HG03175 (cell line): ENCODE data around the gene GPR78.

Experiments
- ATAC-seq: cut with Tn5 transposase; IDR thresholded peaks from one replicate; pipeline ENCODE4 v1.9.1; 2021; ENCODE audit warnings: mild to moderate bottlenecking, moderate library complexity; ENCODE audit not compliant: unreplicated experiment

The GPR78 gene

DNA sequence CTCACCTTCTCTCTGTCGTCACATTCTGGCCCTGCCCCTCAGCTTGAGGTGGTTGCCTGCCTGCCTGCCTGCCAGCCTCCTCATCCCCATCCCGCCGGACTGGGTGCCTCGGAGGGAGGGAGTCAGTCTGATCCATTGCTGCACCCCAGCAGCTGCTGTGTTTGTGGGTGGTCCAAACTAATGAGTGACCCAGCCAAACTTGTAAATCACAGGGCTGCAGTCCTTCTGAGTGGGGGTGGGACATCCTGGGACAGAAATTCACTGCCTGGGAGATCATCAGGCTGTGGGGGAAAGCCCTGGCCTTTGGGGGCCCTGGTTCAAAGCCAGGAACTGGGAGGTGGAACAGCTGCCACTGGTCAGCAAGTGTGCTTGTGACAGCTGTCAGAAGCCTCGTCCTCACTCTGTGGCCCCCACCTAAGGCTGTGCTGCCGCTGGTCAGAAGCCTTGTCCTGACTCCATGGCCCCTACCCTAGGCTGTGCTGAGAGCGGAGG is 5.6 kb downstream of the GPR78 start:
- no peak for ATAC-seq

DNA sequence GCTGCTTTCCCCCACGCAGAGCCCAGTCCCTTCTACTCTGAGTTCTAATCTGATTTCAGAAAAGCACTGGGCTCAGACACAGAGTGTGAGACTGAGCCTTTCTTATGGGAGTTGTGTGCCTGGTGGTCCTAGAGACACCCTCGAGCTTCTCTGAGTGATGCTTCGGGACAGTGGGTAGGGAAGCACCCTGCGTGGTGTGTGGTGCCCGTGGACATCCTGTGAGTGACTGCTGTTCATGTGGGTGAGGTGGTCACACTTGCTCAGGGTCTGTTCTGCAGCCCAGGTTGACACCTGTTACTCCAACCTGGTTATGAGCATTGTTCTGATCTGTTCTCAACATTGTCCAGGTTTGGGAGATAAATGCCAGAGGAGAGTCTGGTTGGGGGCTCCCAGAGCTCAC is 6.1 kb downstream of the GPR78 start:
- ATAC-seq: no peak

DNA sequence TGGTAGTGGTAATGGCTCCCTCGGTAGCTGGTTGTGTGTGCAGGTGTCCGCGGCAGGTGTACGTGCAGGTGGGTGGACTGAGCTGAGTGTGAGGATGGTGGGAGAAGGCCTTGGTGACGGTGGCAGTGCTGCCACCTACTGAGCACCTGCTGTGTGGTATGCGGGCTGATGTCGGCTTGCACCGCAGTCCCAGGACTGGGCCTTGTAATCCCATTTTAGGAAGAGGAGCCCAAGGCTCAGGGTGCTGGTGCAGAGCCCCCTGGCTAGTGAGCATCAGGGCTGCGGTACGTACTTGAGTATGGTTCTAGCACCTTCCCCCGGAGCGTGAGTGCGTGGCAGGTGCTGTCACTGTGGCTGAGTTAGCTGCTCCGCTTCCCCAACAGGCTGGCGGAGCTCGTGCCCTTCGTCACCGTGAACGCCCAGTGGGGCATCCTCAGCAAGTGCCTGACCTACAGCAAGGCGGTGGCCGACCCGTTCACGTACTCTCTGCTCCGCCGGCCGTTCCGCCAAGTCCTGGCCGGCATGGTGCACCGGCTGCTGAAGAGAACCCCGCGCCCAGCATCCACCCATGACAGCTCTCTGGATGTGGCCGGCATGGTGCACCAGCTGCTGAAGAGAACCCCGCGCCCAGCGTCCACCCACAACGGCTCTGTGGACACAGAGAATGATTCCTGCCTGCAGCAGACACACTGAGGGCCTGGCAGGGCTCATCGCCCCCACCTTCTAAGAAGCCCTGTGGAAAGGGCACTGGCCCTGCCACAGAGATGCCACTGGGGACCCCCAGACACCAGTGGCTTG is 6.7 kb downstream of the GPR78 start:
- no peak for ATAC-seq

DNA sequence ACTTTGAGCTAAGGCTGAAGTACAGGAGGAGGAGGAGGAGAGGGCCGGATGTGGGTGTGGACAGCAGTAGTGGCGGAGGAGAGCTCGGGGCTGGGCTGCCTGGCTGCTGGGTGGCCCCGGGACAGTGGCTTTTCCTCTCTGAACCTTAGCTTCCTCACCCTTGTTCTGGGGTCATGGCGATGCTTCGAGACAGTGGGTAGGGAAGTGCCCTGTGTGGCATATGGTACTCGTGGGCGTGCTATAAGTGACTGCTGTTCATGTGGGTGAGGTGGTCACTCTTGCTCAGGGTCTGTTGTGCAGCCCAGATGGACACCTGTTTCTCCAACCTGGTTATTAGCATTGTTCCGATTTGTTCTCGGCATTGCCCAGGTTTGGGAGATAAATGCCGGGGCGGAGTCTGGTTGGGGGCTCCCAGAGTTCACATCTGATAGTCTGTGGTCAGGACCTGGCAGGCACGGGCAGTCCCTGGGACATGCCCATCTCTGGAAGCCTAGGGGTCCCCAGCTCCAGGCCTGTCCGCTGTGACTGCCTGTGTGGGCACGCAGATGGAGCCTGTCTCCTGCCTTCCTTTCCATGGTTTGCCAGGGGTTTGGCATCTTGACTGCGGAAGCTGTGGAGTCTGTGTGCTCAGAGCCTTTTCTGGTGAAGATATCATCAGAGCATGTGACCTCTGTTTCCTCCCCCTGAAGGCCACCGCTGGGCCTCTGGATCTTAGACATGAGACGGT is 7.4 kb downstream of the GPR78 start:
- no peak for ATAC-seq

DNA sequence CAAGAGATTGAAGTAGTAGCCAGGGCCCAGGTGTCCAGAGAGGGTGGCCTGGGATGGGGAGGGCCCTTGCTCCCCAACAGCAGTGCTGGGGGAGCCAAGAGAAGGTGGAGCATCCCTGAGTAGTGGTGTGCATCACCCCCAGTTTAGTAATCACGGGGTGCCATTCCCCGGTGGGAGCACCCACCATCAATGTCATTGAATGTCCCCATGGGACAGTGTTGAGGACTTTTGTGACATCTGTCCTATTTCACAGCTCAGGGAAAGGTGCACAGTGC is 7.9 kb downstream of the GPR78 start:
- ATAC-seq: no peak

DNA sequence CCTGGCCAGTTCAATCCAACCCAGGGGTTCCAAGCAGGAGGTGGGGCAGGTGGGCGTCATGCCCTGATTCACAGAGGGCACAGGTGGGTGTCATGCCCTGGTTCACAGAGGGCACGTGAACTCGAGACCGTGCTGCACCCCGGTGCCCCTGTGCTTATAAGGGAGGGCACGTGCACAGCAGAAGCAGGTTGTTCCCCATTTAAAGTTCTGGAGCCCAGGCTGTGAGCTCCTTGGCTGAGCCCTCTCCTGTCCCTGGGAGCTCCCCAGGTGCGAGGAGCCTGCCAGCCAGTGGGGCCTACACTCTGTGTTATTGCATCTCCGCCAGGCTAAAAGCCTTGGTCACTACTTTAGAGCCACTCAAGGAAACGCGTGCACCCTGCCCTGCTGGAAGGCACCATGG is 9.1 kb downstream of the GPR78 start:
- ATAC-seq: no peak

DNA sequence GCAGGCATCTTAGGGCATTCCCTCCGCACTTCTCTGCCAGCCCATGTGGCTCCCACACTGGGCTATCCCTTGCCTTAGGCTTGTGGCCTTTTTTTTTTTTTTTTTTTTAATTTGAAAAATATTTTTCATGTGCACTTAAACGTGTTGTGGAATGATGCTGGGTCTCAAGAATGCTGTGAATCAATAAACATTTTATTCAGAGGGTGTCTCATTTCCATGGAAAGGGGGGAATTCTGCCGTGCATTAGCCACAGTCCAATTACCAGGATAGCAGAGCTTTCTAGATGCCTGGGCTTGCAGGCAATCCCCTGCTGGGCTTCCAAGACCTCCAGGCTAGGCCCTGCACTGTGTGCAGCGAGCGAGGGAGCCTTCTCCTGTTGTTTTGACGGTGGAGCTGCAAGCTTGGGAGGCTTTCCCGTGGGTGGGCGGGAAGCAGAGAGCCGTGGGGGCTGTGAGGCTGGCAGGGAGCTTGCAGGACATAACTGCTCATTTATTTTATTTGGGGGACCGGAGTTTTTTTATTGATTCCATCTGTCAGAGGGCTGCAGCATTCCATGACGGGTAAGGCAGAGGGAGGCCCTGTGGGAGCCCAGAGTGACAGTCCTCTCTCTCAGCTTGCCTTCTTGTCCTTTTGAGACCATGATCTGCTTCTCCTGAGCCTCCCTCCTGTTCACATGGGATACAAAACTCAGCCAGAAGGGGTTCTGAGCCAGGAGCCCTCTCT is 9.8 kb downstream of the GPR78 start:
- ATAC-seq: no peak

DNA sequence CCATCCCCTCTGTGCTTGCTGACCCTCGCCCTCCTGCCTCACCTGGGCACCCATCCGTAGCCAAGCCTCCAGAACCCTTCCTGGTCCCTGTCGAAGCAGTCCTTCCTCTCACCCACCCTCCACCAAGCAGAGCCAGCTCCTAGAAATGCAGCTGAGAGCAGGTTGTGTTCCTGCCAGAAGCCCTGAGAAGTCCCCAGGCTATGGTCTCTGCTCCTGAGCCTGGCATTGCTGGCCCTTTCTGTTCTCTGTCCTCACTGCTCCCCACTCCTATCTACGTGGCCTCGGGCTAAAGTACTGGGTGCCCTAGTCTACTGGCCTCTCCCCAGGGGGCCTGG is 10.3 kb downstream of the GPR78 start:
- no peak for ATAC-seq

DNA sequence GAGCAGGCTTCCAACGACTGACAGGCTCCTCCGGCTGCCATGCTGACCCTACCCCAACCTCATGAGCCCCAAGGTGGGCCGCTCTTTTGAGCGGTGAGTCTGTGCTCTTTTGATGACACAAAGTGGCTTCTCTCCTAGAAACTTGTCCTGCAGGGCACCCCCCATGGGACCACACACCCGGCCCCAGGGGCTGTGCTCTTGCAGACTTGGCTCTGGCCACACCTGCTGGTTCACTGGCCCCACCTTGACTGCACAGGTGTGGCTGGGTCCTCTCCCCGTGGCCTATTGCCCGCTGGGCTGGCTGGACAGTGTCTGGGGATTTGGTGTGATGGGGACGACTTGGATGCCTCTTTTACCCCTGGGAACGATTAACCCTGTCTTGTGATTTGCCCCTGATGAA is 10.9 kb downstream of the GPR78 start:
- ATAC-seq: no peak

DNA sequence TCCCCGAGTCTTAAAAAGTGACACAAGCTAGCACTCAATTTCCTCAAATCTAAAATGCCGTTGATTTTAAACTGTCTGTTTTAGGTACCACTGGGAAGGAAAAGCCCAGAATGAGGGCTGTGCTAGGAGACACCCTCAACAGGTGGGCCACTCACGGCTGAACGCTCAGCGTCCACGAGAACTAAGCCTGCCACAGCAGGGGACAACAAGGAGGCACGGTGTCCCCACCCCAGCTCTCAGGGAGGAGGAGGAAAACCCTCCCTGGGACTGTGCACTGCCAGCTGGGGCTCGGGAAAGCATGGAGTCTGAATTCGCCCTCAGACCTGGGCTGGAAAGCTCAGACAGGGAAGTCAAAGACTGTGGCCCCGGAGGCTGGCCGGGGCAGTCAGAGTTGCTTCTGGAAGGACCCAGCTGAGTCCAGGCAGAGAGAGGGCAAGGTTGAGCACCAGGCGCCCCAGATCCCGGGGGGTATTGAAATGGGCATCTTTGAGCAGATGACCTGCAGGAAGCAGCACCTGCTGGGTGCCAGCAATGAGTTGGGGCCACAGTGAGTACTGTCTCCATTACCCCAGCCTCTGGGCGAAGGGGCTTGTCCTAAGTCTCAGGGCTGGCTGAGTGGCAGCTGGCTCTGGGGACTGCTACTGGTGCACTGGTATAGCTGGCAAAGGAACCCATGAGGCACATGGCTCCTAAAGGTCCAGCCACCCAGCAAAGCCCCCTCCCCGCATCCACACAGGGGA is 11.6 kb downstream of the GPR78 start:
- no peak for ATAC-seq

DNA sequence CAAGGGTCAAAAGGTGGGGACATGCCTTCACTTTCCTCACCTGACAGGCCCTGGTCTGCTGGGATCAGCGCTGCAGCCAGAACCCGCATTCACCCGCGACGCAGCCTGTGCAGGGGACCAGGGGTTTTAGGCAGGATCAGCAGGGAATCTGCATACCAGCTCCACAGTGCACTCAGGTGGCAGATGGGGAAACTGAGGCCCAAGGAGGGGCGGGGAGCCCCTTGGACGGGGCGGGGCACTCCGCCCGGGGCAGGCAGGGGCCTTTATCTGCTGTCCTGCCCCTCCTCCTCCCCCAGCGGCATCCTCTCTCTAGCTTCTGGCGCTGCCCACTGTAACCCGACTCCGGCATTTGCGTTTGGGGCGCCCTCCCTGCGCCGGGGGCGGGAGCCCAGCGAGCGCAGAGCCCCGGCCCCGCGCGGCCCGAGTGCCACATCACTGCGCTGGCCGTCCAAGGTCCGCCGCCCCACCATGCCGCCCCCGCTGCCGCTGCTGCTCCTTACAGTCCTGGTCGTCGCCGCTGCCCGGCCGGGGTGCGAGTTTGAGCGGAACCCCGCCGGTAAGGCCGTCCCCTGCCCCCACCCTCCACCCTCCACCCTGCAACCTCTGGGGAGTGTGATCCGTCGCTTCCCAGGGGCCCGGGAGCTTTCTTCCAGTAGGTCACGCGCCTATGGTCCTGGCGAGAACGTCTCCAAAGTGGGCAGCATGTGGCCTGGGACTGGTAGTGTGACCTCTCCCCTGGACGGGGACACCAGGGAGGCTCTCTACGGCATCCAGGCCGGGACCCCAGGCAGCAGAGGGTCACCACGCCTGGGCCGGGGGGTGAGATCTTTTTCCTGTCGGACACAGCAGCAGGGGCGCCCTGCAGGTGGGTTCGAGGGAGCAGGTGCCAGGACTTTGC is 12.4 kb downstream of the GPR78 start, which contains the start of gene CPZ:
TSS of gene CPZ (plus strand) at position 400 of the 898 bp plus-strand sequence. CDS start at position 469, 69 bp downstream.
- ATAC-seq: no peak

DNA sequence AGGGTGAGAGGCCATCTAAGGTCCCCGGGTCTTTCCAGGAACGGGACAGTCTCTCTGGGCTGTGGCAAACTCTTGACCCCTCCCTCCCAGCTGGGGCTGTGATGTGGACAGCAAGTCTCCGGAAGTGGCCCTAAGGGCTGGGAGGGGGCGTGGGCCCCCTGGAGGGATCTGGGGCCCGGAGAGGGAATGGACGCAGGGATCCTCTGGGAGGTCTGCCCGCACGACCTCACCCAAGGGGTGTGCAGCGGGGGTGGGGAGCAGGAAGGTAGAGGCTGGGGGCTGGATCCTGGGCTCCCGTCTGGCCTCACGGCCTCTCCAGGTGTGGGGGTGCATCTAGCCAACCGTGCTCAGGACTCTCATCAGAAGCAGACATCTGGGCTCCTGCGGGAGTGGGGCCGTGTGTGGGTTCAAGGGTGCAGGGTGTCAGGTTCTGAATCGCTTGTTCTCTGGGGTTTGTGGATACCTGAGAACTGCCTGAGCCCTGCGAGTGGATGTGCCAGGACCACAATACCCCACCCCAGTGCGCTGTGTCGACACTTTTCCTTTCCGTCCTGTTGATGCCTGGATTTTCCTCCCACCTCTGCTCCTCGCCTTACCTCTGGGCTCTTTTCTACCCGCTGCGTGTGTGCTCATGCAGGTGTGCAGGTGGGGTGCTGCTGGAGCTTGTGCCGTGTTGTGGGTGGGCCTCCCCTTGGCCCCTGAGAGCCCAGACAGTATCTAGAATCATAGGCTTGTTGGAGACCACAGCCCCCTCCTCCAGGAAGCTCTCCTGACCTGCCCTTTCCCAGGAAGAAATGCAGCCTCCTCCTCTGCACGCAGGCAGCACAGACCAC is 13.3 kb downstream of the GPR78 start:
- no peak for ATAC-seq

DNA sequence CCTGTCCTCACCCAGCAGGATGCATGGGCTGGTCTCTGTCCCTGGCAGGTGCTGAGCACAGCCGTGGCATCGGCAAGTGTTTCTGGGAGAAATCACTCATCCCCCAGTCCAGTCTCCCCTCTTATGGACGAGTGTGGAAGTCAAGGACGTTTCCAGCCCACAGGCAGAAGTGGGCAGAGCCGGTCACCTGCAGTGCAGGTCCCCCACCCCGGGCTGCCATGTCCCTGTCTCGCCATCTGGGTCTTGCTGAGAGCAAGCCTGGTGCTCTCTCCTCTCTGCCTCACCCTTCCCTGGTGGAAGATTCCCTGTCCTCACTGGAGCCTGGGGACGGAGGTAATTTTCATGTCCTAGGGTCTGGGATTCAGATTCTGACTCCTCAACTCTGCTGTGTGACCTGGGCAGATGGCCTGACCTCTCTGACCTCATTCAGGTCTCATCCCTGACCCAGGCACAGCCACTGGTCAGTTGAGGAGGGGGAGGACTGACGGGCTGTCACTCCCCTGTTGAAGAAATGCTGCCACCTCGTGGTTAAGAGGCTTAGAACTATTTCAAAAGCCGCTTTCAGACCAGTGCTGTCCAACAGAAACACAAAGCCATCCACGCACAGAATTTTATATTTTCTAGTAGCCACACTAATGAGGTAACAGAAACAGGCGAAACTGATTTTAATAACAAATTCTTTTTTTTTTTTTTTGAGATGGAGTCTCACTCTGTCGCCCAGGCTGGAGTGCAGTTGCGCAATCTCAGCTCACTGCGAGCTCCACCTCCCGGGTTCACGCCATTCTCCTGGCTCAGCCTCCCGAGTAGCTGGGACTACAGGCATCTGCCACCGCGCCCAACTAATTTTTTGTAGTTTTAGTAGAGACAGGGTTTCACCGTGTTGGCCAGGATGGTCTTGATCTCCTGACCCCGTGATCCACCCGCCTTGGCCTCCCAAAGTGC is 14.2 kb downstream of the GPR78 start:
- ATAC-seq: no peak

DNA sequence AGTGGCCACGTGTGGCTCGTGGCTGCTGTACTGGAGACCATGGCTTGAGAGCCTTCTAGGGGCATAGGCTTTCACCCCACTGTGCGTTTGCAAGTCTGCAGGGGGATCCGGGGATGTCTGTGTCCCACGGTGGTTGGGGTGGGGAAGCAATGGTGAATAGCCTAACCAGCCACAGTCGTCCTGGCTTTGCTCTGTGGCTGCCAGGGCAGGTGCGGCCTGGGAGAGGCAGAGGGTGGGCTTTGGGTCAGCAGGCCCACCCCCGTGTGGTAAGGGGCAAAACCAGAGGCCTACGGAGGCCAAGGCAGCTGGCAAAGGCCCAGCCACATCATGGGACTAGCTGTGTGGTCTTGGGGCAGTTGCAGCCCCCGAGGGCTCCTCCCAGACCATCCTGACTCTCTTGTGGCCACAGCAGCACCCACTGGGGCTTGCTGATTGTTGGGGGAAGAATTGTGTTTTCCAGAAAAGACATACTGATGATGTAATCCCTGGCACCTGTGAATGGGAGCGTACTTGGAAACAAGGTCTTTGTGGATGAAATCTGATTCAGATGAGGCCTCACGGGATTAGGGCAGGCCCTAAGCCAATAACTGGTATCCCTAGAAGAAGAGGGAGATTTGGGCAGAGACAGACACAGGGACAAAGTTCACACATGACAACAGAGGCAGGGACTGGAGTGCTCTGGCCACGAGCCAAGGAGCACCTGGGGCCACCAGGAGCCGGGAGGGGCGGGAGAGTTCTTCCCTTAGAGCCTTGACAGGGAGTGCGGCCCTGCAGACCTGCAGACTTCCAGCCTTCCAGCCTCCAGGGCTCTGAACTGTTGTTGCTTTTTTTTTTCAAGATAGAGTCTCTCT is 15.3 kb downstream of the GPR78 start:
- no peak for ATAC-seq

DNA sequence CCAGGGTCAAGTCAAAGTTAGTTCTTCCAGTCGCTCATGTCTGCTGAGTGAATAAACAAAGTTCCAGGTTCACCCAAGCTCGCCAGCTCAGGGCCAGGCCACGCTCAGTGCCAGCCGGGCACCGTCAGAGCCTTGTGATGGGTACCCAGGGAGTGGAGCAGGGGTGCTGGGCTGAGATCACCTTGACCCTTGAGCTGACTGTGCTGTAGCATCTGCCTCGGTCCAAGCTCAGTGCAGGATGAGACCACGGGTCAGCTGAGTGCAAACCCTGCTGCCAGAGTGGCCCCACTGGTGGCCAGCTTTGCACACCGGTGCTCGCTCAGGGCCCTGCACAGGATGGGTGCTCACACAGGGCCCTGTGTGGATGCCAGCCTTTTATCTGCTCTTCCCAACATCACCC is 16.7 kb downstream of the GPR78 start:
- no peak for ATAC-seq

DNA sequence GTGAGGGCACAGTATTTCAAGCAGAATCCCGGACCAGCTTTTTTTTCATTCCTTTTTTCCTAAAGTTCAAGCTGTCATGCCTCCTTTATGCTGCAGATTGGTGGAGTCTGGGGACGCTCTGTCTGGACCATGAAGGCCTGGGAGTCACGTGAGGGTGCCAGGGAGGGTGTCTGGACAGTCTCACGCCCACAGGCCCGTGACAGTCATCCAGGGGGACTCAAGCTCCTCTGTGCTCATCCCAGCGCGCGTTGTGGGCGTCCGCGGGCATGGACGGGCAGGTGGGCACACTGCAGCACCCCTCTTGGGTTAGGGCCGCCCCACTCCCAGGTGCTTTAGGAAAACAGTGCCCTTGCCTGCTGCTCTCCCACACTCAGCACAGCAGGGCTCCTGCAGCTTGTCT is 17.1 kb downstream of the GPR78 start:
- no peak for ATAC-seq

DNA sequence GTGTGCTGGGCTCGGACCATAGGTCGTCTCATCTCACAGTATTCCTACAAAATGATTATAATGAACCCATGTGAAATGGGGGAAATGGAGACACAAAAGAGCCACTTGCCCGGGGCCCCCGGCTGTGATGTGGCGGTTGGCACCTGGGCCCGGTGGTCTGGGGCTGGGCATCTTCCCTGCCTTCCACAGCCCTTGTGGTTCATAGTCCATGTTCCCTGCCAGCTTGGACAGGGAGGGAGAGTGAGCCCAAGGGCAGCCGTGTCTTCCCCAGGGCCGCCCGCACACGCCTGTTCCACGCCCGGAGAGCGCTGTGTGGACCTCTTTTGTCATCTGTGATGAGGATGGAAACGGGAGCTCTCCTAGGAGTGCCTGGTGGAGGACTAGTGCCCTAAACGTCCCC is 17.6 kb downstream of the GPR78 start:
- no peak for ATAC-seq
